GM19468 (cell line): Measurements from ENCODE around the gene AJAP1.

Experiments used
- ATAC-seq: cut with Tn5 transposase; IDR thresholded peaks from one replicate; pipeline ENCODE4 v1.9.1; 2021; ENCODE audit warnings: mild to moderate bottlenecking, moderate library complexity, moderate number of reproducible peaks; ENCODE audit not compliant: unreplicated experiment; ENCODE audit errors: extremely low read depth

Gene AJAP1

DNA sequence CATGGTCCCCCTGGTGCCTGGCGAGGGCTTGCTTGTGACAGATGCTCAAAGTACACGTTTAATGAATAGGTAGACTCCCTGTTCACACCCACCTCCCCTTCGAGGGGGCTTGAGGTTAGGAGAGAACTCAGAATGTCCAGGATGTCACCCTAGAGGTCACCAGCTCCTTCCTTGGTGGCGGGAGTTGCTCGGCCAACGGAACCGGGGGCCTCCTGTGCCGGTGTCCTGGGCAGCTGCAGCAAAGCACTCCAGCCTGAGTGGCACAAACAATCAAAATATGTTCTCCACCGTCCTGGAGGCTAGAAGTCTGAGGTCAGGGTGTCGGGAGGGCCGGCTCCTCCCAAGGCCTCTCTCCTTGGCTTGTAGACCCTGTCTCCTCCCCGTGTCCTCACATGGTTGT lies 71.0 kb downstream of the AJAP1 start:
- ATAC-seq, result no peak

DNA sequence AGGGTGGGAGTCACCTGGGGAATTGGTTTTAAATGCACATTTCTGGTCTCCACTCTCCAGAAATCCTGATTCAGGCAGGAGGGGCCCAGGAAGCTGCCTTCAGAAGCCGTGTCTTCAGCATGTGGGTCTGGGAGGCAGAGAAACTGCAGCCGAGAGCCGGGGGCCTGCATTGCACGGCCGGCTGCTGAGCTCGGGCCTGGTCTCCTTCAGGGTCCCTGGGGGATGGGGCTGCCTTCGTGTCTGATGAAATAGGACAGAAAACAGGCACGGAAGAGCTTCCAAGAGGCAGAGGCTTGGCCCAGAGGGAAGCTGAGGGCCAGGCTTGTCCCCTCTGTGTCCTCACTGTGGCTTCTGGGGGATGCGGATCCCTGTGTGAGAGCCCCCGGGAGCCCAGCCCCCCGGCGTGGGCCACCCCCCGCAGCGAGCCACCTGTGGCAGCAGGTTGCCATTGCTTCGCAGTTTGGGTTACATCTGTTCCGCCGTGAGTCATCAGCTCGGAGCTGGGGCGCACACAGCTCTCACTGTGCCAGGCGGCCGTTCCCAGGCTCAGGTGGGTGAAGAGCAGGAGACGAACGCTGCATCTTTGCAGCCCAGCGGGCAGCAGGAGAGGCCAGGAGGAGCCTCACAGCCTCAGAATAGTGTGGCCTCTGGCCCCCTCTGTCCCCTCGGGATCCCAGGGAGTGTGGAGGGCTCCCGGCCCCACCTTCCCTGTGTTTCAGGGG lies 72.4 kb downstream of the AJAP1 start:
- no peak for ATAC-seq

DNA sequence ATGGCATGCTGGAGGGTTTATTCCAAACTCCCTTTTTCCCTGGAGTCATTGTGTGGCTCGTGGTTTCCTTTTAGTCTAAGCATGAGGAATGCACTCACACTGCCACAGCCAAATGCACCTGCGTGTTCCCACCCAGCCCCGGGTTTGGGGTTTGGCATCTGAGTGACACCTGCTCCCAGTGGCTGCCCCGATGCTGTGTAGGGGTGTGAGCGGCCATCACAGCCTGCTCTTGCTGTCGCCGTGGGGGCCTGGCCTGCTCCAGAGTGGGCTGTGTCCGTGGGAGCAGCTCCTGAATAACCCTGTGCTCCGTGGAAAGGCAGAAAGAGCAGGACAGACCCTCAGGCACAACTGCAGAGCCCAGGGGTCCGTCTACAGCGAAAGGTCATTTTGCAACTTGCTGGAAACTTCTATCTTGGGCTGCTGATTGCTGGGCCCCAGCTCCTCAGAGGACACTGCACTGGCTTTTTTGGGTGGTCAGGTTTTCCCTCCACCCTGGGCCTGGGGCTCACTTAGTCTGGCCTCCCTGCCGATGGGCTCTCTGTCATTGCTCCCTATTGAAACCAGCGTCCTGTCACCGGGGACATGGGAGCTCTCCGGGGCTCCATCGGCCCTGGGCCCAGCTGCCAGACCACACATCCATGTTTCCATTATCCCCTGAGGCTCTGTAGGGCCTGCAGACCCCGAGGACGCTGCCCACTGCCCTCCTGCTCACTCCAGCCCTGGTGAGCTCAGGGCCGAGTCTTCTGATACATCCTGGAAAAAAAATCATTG lies 74.1 kb downstream of the AJAP1 start:
- ATAC-seq, result no peak

DNA sequence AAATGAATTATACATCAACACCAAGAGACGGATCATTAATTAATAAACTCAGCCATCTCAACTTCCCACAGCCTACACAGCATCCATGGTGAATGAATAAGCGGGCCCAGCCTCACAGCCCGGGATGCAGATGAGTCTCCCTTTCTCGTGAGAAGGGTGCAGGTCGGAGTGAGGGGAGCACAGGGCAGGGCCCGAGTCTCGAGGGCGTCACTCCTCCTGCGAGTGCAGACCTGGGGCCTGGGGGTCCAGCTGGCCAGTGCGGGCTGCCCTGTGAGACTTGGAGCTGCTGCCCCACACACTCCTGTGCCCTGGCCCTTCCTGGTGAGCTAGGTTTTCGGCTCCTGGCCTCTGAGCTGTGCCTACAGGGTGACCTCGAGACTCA lies 74.7 kb downstream of the AJAP1 start:
- no peak for ATAC-seq

DNA sequence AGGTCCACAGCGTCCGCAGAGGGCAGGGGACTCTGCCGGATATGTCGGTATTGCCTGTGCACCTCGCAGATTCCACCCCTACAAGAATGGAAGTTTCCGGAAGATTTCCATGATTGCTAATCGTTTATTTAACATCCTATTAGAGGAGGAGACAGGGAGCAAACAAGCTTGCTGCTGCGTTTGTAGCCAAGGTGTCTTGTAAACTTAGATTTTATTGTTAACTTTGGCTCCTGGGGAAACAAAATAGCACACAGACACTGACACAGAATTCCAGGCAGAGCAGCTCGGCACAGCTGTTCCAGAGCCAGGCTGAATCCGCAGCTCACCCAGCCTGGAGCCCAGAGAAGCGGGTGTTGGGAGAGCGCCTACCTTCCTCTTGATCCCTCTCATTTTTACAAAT lies 75.7 kb downstream of the AJAP1 start:
- no peak for ATAC-seq

DNA sequence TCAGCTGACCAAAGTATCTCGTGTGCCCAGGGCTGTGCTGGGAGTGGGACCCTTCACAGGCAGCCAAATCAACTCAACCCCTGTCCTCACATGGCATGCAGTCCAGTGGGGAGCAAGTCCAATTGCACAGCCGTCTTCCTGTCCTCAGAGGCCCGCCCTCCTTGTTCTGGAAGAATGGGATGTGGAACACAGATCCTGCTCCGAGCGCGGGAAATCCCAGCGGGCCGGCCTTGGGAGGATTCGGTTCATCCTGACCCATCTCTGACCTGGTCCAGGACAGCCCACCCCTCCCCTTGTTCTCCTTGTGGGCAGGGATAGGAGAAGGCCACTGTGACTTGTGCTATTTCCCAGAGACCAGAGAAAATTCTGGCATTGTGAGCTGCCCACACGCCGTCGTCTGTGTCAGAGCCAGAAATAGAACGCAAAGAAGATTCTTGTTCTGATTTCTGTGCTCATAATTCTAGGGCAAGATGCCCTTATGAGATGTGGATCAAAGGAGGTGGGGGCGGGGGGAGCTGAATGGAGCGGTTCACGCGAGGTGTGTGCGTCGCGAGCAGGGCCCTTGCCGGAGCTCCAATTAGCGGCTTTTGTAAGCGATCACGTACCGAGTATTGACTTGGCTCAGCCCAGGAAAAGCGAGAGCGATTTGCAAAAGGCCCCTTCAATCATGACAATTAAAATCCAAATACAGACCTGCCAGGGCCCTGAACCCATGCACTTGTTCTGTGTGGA lies 79.2 kb downstream of the AJAP1 start:
- ATAC-seq, result no peak

DNA sequence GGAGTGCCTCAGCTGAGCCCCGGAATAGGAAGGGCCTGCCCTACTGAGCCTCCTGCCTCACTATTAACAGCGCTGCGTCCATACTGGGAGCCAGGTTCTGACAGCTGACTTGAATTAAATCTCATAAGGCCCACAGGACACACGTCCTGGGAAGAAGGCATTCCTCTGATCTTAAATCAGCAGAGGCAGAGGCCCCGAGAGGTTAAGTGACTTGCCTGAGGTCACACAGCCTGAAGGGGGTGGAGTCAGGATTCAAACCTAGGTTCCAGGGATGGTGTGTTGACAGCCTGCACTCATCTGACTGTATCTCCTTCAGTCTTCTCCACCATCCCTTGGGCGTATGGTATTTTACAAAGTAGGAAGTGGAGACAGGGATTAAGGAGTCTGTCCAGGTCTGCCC lies 79.8 kb downstream of the AJAP1 start:
- ATAC-seq, result no peak

DNA sequence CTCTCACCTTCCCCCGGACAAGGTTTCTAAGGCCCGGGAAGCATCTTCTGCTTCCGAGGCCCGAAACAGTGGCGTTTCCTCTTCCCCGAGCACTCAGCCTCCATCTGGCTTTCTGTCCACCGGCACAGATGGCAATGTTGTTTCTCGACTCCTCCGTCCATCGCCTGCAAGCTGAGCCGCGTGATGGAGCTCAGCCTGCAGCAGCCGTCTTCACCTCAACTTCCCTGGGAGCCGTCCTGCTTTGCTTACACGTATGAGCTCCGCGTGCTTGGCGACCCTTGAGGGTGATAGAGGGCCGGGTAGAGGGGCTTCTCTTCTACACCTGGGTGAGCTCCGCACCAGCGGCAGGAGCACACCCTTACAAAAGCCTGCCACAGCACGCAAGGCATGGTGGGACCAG lies 80.4 kb downstream of the AJAP1 start:
- no peak for ATAC-seq

DNA sequence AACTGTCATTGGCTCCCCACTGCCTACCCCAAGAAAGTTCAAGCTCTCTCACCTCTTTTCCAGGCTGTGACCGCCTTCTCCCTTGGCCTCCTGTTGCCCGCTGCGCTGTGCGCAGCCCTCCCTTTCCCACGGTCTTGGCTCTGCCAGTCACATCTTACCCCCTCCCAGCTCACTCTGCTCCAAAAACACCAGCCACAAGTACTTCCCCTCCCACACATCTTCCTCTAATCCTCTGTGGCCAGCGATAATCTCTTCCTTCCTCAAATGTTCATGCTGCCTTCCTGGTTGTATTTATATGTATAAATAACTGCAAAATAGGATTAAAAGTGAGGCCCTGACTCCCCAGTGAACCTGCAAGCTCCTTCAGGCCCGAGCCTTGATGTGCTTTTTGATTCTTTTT lies 81.8 kb downstream of the AJAP1 start:
- ATAC-seq, result no peak

DNA sequence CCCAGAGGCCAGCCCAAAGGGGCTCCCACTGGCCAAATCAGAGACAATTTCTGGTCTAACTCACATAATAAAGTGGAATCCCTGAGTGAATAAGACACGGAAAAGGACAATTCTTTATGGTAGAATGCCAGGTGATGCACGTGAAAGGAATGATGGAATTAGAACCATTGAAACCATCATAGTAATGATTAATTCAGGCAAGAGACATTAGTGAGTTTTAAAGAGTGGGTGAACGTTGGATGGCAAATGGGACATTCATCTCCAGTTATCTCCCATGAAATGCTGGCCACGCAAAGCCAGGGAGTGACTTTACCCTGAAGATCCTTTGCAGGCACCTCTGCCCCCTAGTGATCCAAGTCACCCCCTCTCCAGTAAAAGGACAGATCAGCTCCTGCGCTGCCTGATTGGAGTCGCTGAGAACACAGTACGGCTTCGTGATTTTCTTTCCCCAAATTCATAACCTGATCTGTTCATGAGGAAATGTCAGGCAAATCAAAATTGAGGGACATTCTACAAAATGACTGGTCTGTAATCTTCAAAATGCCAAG lies 87.5 kb downstream of the AJAP1 start:
- no peak for ATAC-seq

DNA sequence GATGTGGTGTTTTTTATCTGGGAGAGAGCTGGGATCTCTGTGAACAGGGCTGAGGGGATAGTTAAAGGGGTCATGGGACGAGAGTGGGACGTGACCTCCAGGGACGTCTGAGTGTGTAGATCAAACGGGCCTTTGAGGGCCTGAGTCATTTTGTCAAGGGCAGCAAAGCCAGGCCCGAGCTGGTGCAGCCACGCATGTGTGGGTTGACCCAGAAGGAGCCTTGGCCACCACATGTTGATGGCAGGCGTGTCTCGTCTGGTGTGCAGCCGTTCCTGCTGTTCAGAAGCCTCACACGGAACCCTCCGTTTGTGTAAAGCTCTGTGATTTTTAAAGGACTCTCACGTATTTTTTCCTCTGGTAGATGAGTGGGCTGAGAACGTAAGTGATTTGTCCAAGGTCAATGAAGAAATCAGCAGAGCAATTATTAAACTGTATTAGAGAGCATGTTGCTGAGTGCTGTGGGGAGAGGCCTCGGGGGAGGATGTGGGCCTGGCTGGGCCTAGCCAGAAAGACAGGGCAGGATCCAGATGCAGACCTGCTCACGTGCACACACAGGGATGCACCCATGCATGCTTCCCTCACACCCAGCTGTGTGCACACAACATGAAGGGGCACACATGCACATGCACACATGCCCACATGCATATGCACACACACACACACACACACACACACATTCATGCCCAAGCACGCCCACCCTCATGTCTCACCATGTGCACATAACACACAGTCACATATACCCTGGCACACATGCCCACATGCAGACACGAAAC lies 89.8 kb downstream of the AJAP1 start:
- no peak for ATAC-seq

DNA sequence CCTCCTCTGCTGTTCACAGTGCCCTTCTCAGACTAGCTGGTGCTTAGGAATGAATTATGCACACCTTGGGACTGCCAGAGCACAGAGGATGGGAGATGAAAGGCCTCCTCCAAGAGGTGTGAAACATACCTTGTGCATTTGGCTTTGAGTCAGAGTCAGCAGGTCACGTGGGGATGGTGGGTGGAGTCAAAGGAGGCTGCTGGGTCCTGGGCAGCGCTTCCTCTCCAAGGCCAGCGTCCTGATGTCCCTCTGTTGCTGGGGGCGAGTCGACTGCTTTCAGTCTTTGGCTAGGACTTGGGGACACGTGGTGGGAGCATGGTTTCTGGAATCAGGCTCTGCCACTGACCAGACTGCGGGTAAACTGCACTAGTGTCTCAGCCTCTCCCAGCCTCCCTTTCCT lies 91.2 kb downstream of the AJAP1 start:
- no peak for ATAC-seq

DNA sequence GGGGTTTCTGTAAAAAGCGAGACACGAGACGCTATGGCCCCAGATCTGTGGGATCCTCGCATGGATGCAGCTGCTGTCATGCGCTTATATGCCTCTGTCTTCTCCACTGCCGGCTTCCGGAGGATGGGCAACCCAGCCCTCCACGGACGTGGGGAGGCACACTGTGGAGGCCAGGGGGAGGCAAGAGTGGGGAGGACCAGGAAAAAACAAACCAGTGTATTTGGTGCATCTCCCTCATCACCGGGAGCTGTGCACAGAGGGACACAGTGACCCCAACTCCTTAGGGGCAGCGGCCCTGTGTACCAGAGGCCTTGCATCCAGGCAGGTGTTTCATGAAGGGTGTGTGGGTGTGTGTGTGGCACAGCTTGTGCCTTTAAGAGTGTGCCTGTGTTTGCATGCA lies 95.0 kb downstream of the AJAP1 start:
- ATAC-seq, result no peak

DNA sequence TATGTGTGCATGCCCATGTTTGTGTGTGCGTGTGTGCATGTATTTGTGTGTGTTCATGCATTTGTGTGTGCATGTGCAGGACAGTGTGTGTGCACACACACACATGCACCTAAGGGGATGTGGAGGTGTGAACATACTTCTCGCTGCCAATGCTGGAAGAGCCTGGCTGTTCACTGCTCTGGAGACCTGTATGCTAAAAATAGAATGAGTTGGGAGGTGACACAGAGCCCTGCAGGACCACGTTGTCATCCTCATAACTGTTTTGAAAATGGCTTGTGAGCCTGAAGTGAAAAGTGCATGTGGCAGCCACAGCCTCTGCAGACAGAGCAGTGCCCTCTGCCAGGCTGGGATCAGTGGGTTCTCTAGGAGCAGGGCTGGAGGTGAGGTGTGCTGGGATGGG lies 95.8 kb downstream of the AJAP1 start:
- ATAC-seq, result no peak

DNA sequence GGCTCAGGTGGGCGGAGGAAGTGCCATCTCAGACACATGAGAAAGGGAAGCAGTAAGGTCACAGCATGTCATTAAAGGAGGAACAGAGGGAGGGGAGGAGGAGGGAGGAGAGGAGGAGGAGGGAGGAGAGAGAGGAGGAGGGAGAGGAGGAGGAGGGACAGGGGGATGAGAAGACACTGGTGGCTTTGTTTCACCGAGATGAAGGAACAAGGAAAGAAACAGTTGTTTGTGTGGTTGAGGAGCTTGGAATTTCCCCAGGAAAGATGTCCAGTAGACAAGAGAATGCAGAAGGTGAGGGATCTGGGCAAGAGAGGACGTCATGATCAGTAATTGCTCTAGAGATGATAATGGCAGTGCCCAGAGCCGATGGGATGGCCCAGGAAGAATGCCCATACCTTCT lies 97.7 kb downstream of the AJAP1 start:
- ATAC-seq, result no peak

DNA sequence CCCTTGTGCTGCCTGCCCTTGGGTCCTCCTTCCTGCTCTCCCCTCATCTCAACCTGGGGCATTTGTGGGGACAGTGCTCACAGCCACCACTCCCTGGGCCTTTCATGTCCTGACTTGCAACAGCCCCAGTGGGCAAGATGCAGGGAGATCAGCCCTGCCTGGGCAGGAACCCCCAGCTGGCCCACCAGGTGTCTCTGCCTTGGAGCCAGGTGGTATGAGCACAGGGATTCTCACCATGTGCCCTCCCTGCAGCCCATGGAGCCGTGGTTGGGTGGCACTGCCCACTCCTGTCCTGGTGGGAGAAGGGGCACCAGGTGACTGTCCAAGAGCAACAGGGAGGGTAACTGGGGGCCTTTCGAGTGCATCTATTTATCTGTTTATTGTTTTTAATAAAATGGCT lies 100.4 kb downstream of the AJAP1 start:
- no peak for ATAC-seq

DNA sequence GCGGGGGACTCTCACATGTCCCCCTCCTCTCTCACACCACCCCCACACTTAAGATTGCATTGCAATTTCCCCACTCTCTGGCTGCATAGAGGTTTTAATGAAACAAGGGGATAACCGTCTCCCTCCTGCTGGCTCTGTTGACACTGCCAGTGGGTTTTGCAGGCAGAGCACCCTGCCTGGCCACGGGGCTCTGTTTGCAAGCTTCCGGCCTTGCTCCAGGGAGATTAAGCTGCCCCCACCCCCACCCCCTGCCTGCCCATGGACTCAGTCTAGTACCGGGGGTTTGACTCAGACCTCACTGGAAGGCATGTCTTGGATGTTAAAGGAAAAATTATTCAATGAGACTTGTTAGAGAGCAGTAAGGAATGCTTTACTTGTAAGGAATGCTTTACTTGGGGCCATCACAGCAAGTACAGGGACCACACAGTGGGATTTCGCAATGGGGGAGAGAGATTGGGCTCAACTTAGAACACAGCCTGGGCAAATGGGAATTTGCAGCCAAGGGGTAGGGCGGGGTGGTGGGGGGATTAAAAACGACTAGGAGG lies 101.0 kb downstream of the AJAP1 start:
- ATAC-seq, result no peak

DNA sequence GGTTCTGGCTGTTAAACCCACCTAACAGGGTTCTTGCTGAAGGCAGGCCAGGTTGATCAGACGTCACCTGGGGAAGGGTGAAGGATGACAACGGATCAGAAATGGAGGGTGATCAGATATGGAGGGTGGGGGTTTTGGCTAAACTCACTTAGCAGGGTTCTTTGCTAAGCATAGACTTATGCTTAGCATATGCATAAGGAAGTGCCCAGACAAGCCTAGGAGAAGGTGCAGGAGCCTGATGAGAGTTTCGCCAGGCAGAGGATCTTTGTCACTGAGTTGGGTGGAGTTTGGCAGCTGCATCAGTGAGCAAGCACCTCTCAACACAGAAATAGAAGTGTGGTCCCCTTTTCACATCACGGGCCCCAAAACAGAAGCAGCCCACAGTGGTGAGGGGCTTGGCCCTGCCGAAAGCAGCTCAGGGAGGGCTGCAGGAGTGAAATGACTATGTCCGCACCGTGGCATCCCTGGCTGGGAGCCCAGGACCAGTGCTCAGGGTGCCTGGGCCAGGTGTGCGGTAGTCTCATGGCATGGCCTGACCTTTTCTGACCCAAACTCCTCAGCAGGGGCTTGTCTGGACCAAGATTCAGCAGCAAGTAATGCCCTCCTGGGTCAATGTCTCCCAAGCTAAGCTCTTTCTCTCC lies 101.6 kb downstream of the AJAP1 start:
- ATAC-seq, result no peak

DNA sequence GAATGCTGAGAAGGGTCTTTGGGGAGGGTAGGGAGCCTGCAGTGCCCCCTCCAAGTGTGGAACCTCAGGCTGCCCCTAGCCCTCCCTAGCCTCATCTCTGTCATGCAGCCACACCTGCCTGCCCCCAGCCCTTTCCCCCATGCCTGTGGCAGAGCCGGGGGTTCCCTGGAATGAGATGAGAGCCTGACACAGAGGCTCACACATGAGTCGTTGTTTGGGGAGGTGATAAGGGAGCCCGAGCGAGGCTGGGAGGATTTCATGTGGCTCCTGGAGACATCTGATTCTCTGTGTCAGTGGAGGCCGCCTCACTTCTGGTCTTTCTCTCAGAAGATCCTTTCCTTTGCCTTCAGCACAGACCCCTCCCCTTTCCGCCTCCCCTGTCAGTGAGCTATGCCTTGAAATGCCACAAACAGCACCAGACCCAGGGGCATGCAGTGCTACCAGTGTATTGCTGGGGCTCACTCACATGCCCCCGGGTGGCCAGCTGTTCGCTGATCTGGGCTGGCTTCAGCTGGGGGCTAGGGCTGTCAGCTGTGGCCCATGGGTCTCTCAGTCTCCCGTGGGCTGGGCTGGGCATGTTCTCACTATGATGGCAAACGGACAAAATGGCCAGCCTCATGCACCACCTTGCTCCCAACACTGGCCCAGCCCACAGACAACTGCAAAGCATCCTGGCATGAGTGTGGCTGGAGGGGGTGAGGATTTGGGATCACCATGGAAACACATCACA lies 102.6 kb downstream of the AJAP1 start:
- no peak for ATAC-seq
